Dedifferentiated amniotic fluid mesenchymal stem cell (primary cell): ENCODE measurements around the gene NAPA.

ENCODE experiments used
- DNase-seq: peaks from one replicate; pipeline ENCODE4 v3.0.0-alpha.2; 2016; ENCODE audit errors: extremely low spot score

Gene NAPA

DNA sequence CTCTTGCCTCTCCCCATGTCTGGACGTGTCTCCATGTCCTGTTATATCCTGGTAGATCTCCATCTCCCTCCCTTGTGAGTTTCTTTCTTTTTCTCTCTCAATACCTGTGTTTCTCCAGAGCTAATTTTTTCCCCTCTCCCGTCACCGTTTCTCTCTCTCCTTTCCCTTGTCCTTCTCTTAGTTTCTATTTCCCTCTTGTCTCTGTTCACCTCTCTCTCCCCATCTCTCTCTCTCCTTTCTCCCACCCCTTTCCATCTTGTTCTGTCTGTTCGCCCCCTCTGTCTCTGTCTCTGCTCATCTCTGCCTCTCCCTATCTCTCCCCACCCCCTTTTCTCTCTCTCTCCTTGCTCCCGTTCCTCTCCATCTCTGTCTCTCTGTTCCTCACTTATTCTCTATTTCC, 56.2 kb downstream of the NAPA start:
- no peak for DNase-seq

DNA sequence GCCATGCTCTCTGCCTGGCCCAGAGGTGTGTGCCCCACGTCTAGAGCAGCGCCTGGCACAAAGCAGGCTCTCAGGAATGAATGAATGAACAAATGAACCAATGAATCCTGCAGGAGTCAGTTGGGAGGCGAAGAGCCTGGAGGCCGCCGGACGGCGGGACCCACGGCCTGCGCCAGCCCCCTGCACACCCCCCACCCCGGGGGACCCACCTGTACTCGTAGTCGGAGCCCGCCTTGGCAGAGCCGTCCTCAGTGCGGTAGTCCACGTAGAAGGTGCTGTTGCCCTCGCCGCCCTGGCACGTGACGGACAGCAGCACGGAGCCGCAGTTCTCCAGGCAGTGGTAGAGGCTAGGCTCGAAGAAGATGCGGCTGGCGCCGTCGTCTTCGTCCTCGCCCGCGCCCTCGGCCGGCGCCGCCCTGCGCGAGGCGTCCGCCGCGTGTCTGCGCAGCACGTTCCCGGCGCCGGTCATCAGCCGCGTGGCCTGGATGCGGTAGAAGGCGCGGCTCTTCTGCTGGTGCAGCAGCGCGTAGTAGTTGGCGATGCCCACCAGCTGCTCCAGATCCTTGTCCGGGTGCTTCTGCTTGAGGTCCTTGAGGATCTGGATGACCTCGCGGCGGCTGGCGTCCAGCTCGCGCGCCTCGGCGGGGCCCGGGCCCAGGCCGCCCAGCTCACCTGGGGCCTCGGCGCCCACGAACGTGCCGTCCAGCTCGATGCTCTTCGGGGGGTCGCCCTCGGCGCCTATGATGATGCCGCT, 58.0 kb downstream of the NAPA start:
- no peak for DNase-seq

DNA sequence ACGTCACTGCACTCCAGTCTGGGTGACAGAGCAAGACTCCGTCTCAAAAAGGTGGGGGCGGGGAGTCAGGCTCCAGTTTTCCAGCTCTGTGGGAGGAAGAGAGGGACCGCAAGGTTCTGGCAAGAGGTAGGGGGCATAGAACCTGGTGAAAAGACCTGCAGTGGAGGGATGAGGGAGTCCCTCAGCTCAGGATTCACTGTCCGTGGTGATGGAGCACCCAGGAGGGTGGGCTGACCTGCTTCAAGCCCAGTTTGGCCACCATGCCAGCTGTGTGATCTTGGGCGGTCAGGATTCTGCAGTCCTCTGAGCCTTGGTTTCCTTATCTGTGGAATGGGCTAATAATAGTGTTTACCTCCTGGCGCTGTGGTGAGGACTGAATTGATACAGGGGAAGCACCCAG, 64.4 kb downstream of the NAPA start:
- DNase-seq: no peak

DNA sequence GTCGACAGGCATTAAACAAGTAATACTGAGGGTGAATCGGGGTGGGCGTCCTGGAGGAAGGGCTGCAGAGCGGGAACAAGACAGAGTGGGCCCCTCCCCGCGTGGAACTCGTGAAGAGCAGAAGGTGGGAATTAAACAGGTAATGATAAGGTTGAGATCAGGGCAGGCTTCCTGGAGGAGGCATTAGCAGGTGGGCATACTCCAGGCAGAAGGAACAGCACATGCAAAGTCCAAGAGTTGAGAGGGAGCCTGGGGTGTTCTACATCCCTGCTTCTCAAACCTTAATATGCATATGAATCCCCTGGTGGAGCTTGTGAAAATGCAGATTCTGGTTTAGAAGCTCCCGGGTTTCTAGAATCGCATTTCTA, 66.5 kb downstream of the NAPA start:
- no peak for DNase-seq

DNA sequence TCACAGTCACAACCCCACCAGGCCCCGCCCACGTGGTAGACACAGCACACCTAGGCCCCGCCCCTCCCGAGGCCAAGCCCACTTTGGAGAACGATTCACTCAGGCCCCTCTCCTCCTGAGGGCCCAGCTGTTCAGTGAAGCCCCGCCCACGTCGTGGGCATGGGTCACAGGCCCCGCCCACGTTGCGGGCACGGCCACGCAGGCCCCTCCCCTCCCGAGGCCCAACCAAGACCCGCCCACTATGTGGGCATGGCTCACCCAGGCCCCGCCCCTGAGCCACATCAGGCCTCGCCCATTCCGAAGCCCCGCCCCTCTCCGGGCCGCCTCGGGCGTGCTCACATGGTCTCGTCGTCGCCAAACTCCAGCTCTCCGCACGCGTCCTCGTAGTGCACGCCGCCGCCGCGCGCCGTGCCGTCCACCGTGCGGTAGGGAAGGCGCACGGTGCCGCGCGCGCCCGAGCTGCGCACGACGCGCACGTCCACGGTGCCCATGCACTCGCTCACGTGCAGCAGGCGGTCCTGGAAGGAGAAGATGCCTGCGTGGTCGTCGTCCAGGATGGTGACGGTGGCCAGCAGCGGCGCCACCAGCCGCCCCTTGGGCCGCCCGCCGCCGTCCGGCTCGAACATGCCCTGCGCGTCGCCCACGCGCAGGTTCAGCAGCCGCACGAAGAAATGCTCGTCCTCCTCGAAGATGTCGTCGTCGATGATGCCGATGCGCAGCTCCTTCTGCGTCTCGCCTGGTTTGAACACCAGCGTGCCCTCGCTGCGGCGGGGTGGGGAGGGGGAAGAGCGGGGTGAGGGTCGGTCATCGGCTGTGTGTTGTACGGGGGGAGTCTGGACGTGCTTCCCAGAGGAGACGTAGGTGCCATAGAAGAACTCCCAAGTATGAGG, 67.1 kb downstream of the NAPA start:
- no peak for DNase-seq

DNA sequence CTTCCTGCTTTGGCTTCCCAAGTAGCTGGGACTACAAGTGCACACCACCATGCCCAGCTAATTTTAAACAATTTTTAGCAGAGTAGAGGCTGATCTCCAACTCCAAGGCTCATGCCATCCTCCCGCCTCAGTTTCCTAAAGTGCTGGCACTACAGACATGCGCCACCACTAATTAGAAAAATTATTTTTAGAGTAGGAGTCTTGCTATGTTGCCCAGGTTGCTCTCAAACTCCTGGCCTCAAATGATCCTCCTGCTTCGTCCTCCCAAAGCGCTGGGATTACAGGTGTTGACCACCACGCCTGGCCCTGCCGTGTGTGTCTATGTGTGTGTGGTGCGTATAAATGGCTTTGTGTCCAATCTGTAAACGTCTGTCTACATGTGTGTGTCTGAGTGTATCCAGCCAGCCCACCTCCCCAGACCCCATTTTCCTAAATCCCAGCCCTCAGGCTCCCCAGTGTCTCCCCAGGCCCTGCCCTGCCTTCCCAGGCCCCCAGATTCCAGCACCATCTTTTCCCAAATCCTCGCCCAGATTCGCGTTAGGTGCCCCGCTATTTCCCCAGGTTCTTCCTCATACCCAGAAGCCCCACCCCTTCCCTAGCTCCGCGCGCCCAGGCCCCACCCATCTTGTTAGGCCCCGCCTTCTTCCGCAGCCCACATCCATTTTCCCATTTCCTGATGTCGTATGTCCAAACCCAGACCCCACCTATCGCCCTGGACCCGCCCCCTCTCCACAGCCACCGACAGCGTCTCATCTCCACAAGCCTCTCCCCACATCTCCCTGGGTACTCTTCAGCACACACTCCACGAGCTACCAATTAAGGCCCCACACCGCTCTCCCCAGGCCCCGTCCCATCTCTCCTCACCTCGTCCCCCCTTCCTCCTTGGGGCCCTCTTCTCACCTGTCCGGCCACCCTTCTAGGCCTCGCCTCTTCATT, 68.1 kb downstream of the NAPA start:
- no peak for DNase-seq

DNA sequence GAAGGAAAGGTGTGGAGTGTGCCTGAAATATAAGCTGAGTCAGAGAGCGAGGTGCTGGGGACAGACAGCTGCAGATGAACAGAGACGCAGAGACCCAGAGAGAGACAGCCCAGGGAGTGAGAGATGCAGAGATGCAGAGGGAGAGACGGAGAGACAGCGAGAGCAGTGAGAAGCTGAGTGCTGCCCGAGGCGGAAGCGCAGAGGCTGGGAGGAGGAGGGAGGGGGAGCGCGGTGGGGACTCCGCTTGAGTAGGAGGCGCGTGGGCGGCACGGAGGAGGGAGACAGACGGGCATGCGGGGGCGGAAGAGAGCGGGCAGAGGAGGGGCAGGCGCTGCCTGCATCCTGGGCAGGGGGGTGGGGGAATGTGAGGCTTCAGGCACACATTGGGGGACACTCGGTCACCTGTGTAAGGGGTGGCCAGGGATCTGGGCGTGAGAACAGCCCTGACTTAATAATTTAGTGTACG, 68.9 kb downstream of the NAPA start:
- DNase-seq: no peak

DNA sequence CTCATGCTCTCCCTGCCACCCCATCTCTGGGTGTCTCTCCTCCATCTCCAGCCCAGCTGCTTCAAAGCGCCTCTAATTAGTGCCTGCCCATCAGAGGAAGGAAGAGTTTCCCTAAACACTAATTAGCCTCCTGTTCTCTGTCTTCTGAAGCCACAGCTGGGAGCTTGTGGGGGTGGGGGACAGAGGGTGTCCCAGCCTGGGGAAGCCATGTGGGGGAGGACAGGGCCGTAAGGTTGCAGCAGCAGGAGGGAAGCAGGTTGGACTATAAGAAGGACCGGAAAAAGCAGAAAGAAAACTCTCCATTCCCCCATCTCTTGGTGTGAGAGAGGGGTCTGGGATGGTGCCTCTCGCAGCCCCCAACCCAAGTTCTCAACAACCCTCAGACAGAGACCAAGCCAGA, 69.3 kb downstream of the NAPA start:
- no peak for DNase-seq

DNA sequence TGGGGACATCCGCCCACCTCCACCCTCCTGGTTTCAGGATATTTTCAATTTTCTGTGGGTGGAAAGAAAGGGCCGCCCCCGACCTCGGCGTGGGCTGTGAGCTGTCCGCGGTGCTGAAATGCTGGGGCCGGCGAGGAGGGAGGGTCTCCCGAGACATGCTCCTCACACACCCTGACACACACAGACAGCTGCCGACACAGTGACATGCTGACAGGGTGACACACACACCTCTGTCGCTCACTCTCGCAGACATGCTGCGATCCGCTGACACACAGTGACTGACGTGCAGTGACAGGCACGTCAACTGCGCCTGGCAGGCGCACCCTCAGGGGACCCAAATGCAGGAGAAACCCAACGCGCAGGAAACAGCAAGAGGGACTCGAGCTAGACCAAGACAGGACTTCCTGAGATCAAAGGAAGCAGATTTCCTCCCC, 70.5 kb downstream of the NAPA start:
- DNase-seq: no peak

DNA sequence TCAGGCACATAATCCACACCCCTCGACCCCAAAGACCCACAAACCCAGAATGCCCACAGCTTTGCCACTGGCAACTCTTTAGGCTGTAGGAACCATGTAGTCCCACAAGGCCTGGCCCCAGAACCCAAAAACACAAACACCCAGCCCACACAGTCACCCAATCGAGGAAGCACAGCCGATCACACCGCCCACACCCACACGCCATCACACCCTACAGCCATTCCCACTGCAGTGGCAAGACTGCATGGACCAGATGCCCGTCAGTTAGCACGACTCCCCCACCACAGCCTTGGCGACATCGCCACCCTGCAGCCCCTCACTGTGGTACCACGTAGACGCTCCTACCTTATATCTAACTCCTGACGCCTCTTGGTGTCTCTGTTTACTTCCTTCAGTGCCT, 71.5 kb downstream of the NAPA start:
- no peak for DNase-seq

DNA sequence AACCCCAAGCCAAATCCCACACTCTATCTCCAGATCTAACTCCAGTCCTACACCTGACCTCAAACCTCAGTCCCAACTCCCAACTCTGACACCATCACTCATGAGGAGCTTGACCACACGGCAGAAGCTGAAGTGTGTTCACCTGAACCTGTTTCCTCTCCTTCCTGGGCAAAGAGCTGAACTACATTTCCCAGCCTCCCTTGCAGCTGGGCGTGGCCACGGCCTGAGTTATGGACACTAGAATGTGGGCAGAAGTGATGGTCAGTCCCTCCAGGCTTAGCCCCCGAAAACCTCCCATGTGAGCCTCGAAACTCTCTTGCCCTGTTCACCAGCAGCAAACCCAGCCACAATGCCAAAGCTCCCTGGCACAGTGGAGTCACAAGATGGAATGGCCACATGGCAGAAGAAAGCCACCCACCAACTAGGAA, 76.1 kb downstream of the NAPA start:
- no peak for DNase-seq
